Eye (tissue), 1 donor: Measurements from ENCODE around the gene BNIP2.
A peak's percentile ranks its signal among the peaks of the same experiment; 100 is the strongest.
"Not testable (repeated sequence)": the region's sequence is repeated elsewhere in the genome, so short reads cannot be mapped to it uniquely, and the experiment has no call there.

Experiments
- DNase-seq: peaks from one replicate; pipeline ENCODE4 v3.0.0-alpha.2; 2015

BNIP2 gene

GRCh38 chr15:59687836-59688235, 1.3 kb downstream of the BNIP2 start:
- peak; percentile 16 for DNase-seq

- no peak for DNase-seq
Observed at GRCh38 chr15:59686389-59686788, 2.7 kb downstream of the BNIP2 start.

GRCh38 chr15:59685737-59686297, 3.3 kb downstream of the BNIP2 start:
- DNase-seq: no peak

DNA sequence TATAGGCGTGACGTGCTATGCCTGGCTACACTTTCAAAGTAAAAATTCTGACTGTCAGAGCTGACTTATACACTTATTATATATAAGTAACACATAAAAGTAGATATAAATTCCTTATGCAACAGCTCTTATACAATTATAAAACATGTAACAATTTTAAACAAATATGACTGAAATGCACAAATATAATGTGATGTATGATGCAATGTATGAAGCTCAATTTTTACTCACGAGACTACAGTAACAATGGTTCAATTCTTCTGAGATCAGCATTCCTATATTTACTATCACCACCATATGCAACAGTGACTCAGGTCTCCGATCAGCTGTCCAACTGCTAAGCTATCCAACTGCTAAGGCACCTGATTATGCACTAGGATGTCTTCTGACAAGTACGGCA, 8.2 kb downstream of the BNIP2 start:
- no peak for DNase-seq

- DNase-seq: no peak
Observed at GRCh38 chr15:59680346-59680745, 8.8 kb downstream of the BNIP2 start.

GRCh38 chr15:59678620-59679019, 10.5 kb downstream of the BNIP2 start:
- DNase-seq: no peak

GRCh38 chr15:59678172-59678571, 10.9 kb downstream of the BNIP2 start:
- DNase-seq: no peak

DNA sequence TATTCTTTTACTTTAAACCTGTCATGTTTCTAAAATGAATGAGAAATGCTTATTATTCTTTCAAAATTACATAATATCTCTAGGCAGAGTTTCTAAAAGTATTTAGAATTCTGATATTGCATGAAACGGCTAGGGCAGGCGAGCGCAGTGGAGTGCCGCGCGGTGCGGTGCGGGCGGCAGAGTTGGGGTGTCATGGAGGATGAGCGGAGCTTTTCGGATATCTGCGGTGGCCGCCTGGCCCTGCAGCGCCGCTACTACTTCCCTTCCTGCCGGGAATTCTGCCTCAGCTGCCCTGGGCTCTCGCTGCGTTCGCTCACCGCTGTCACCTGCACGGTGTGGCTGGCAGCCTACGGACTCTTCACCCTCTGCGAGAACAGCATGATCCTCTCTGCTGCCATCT, 12.6 kb downstream of the BNIP2 start:
- DNase-seq: no peak

DNA sequence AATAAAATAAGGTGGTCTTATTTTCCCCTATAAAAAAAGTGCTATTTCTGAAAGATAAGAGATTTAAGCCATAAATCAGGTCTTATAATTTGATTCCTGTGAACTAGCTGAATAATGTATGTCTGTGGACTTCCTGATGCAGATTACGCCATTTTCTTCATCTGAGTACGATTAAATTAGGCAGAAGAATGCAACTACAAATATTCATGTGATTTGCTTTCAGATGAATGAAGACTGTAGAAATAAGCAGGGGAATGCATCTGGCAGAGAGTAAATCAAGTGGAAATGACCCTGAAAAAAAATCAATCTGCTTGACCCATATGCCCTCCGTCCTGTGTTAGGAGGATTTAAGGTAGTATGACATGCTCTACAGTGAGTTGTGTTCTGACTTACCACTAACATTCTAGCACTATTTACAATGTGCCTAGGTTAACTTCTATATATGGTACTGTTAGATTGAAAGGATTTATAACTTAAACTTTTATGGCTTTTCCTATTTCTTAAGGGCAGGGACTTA, 14.7 kb downstream of the BNIP2 start:
- DNase-seq: peak; percentile 71

- DNase-seq: peak; percentile 21
Observed at GRCh38 chr15:59668556-59668955, 20.6 kb downstream of the BNIP2 start.

DNA sequence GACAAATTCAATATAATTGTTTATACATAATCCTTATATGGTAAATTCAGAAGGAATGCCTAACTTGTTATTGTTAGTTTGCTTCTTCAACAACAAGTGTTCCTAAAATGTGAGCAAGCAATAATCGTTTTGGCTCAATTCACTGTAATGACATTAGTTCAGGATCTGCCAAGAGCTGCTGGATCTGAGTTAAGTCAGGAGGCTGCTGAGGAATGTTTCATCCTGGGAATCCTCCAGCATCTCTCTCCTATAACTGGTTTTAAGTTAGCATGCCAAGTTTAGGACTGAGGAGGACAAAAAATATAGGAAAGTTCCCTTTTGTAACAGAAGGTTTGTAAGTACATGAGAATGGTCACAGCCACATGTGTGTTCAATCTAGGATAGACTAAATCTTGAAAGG, 26.9 kb downstream of the BNIP2 start:
- DNase-seq: peak; percentile 14

GRCh38 chr15:59659366-59659765, 29.8 kb downstream of the BNIP2 start:
- no peak for DNase-seq

DNA sequence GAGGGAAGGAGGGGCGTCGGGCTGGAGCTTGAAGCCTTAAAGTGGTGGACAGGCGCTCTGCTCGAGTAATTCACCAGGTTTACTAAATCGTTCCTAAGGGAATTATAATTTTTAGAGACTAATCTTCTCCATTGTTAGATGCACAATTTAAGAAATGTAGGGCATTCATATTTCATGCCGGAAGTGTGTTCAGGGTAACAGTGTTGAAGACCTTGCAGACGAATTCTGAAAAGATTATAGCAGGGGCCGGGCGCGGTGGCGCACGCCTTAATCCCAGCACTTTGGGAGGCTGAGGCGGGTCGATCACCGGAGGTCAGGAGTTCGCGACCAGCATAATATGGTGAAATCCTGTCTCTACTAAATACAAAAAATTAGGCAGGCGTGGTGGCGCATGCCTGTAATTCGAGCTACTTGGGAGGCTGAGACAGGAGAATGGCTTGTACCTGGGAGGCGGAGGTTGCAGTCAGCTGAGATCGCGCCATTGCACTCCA, 31.4 kb downstream of the BNIP2 start:
- no peak for DNase-seq

- peak; percentile 97 for DNase-seq
Observed at GRCh38 chr15:59656897-59657634, 32.1 kb downstream of the BNIP2 start, which contains the start of gene GTF2A2. GTF2A2 (minus strand) TSS chr15:59657515; CDS start chr15:59652277, 5,238 bp downstream.

GRCh38 chr15:59654046-59654445, 35.1 kb downstream of the BNIP2 start:
- DNase-seq: no peak

DNA sequence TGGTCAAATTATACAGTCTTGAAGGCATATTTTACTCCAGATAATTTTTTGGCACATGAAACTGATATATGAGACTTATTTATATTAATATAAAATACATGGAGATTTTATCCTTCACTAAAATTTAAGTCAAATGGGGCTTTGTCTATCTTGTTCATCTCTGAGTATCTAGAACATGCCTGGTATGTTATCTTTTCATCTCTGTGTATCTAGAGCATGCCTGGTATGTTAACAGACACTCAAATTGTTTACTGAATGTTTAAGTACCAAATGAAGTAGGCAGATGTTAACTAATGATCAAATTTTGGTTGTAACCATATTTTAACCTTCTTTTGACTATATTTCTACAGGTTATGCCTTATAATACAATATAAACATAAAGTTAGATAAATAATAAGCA, 39.5 kb downstream of the BNIP2 start:
- DNase-seq: no peak

DNA sequence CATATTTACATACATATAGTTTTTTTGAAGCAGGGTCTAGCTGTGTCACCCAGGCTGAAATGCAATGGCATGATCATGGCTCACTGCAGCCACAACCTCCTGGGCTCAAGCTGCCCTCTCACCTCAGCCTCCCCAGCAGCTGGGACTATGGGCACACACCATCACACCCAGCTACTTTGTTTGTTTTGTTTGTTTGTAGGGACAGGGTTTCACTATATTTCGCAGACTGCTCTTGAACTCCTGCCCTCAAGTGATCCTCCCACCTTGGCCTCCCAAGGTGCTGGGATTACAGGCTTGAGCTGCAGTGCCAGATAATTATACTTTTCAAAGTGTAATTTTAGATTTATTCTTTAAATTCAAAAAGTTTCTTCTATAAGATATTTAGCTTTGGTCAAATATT, 42.0 kb downstream of the BNIP2 start:
- DNase-seq: no peak

DNA sequence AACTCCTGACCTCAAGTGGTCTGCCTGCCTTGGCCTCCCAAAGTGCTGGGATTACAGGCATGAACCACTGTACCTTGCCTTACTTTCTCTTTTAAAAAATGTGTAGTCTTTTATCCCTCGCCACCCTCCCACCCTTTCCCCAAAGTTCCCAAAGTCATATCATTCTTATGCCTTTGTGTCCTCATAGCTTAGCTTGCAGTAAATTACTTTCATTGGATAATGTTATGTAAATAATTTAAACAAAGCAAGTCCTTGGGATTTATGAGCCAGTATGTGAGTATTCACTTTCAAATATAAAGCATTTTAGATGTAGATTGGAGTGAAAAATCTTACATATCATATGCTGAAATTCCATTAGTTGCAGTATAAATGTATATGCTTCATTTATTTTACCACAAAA, 42.8 kb downstream of the BNIP2 start:
- no peak for DNase-seq

DNA sequence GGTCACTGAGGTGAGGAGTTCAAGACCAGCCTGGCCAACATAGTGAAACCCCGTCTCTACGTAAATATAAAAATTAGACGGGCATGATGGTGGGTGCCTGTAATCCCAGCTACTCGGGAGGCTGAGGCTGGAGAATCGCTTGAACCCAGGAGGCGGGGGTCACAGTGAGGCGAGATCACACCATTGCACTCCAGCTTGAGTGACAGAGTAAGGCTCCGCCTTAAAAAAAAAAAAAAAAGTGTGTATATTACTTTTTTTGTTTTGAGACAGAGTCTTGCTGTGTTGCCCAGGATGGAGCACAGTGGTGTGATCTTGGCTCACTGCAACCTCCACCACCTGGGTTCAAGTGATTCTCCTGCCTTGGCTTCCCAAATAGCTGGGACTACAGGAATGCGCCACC, 43.3 kb downstream of the BNIP2 start:
- DNase-seq: not testable (repeated sequence)

DNA sequence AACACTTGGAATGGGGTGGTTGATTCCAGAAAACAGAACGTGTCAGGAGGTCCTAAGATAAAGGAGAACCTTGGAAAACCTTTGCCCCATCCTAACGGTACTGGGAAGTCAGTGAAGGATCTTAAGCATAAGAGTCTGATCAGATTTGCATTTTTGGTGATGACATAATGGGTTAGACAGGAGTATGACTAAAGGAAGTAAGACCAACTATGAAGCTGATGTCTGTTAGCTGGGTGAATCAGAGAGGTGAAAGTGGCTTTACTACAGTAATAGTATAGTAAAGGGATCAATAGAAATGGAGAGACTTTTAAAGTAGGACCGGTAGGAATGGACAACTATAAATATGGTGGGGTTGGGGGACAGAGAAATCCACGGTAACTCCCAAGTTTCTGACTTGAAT, 44.4 kb downstream of the BNIP2 start:
- DNase-seq: no peak

DNA sequence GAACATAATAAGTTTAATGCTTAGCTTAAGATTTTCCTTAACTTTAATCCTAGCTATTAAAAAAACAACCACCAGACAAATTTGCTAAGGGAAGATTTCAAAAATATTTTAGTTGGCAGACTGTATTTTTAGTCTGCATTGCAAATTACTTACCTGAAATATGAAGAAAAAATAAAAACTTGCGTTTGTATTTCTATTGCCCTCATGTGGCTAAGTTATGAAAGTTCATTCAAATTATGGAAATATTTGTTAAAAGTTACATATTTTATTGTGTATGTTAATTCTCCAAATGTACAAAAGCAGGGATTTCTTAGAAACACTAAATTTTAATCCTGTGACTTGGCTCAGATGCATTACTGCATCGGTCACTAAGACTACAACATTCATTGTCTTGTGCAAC, 46.8 kb downstream of the BNIP2 start:
- DNase-seq: no peak

DNA sequence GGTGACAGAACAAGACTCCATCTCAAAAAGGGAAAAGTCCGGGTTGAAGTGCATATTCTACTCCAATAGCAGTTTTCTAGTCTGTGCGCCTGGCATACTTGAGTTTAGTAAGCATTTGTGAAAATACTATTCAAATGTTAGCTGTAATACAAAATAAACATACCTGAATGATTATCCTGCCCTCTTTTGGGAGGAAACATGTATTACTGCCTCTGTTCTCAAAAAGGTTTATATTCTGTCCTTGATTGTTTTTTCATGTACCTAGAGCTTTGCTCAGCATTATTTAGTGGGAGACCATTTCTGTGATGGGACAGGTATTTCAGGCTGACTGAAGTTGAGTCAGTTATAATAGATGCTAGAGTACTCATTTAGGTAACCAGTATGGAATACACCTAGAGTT, 51.6 kb downstream of the BNIP2 start:
- not testable (repeated sequence) for DNase-seq

DNA sequence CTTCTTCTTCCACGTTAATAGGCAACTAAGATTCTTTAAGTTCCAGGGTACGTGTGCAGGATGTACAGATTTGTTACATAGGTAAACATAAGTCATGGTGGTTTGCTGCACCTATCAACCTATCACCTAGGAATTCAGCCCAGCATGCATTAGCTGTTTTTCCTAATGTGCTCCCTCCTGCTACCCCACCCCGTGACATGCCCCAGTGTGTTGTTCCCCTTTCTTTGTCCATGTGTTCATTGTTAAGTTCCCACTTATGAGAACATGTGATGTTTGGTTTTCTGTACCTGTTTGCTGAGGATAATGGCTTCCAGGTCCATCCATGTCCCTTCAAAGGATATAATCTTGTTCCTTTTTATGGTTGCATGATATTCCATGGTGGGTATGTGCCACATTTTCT, 52.9 kb downstream of the BNIP2 start:
- no peak for DNase-seq

GRCh38 chr15:59632714-59633113, 56.4 kb downstream of the BNIP2 start:
- DNase-seq: peak; percentile 14
